Gastroesophageal sphincter (tissue), 3 donors: Measurements from ENCODE around the gene TMEM151A.
"Not testable (repeated sequence)": the region's sequence is repeated elsewhere in the genome, so short reads cannot be mapped to it uniquely, and the experiment has no call there.

Experiments
- CTCF ChIP-seq, 4 experiments: fragments of 200-600 bp in 2 of 4; fragments of 450-650 bp in 2 of 4; sonication (generic) in 1 of 4; IDR thresholded peaks; one replicate each; pipeline ENCODE4 v1.5.1; 2017 to 2019; ENCODE audit warnings: antibody characterized with exemption in 4 of 4, mild to moderate bottlenecking in 2 of 4, moderate library complexity in 2 of 4
- EP300 ChIP-seq: sonication (generic); formaldehyde crosslinking; IDR thresholded peaks from one replicate; pipeline ENCODE4 v1.6.1; 2017; ENCODE audit warnings: antibody characterized with exemption, mild to moderate bottlenecking
- POLR2A ChIP-seq, 2 donors: fragments of 450-650 bp; IDR thresholded peaks; one replicate each; pipeline ENCODE4 v1.6.1; 2017; ENCODE audit warnings: antibody characterized with exemption in 2 of 2, mild to moderate bottlenecking in 2 of 2, moderate library complexity in 1 of 2
- POLR2AphosphoS5 ChIP-seq: sonication (generic); formaldehyde crosslinking; IDR thresholded peaks from one replicate; pipeline ENCODE4 v1.6.1; 2017; ENCODE audit warnings: antibody characterized with exemption

GRCh38 chr11:66310803-66311440 lies 19.2 kb downstream of the TMEM151A start:
- TF ChIP-seq CTCF (IDR thresholded peaks at IDR 0.05); POLR2A (IDR thresholded peaks at IDR 0.05); EP300; POLR2AphosphoS5: not testable (repeated sequence)
